K562 (cell line): Measurements from ENCODE around the gene RUVBL1. TPM values are rescaled to one million over a fixed set of nuclear protein-coding genes. Genes with fewer than 3 reads are reported as not detected.
A peak's percentile ranks its signal among the peaks of the same experiment; 100 is the strongest.

Experiments used
- ARID2 ChIP-seq: fragments of 450-650 bp; IDR thresholded peaks from 2 replicates; pipeline ENCODE4 v1.6.1; 2017; ENCODE audit warnings: antibody characterized with exemption, mild to moderate bottlenecking
- DACH1 ChIP-seq: fragments of 450-650 bp; IDR thresholded peaks from 2 replicates; pipeline ENCODE4 v1.6.1; 2018; ENCODE audit not compliant: partially characterized antibody
- ELF4 ChIP-seq: fragments of 450-650 bp; formaldehyde crosslinking; IDR thresholded peaks from 2 replicates; pipeline ENCODE4 v1.4.0; 2022; ENCODE audit warnings: missing genetic modification characterization
- LCOR ChIP-seq: sonication (generic); formaldehyde crosslinking; IDR thresholded peaks from 2 replicates; pipeline ENCODE4 v1.8.0; 2022; ENCODE audit warnings: mild to moderate bottlenecking, missing genetic modification reagents
- MGA ChIP-seq: fragments of 450-650 bp; IDR thresholded peaks from 2 replicates; pipeline ENCODE4 v1.6.1; 2016; ENCODE audit warnings: mild to moderate bottlenecking, moderate library complexity
- ZNF212 ChIP-seq: fragments of 450-650 bp; formaldehyde crosslinking; IDR thresholded peaks from 2 replicates; pipeline ENCODE4 v1.4.0; 2020; ENCODE audit warnings: mild to moderate bottlenecking
- ZNF445 ChIP-seq: fragments of 250-450 bp; sonication (Bioruptor Pico); IDR thresholded peaks from 2 replicates; pipeline ENCODE4 v1.4.0; 2020; ENCODE audit warnings: low read depth, mild to moderate bottlenecking, moderate library complexity
- ZZZ3 ChIP-seq: fragments of 450-650 bp; IDR thresholded peaks from 2 replicates; pipeline ENCODE4 v1.6.1; 2016; ENCODE audit warnings: antibody characterized with exemption, mild to moderate bottlenecking, moderate library complexity
- polyA plus RNA-seq, 8 experiments: library from polyadenylated mRNA; depleted of rRNA in 4 of 8; stranded (reverse) in 5 of 8; unstranded in 3 of 8; fragments of >200 nt; fragmentation: Nextera tagmentation in 2 of 8; fragmentation: Illumina TruSeq in 1 of 8; extraction: Ambion mirVana in 2 of 8; extraction: Trizol in 1 of 8; gene quantifications; 2 replicates each; pipeline versions ENCODE4 v1.2.1 to v1.2.3, GENCODE V29; 2011 to 2014; ENCODE audit warnings: inconsistent platforms in 1 of 8, missing spikeins in 1 of 8
- total RNA-seq, 7 experiments: library from RNA; depleted of rRNA in 6 of 7; stranded (reverse); fragments of >200 nt in 6 of 7; fragmentation: Illumina TruSeq in 2 of 7; extraction: Trizol in 2 of 7; gene quantifications; 2 replicates each; pipeline versions ENCODE4 v1.2.1 to v1.2.3, GENCODE V29; 2011 to 2021; ENCODE audit warnings: low replicate concordance in 1 of 7
- TF ChIP-seq, protein P1 (sequence below), 2 experiments: fragments of 200-800 bp in 1 of 2; sonication (Bioruptor generic) in 1 of 2; sonication (generic) in 1 of 2; formaldehyde crosslinking in 1 of 2; IDR thresholded peaks in 1 of 2; conservative IDR thresholded peaks in 1 of 2; 2 replicates each; pipeline versions ENCODE4 v1.5.0 to v1.6.1; 2016 to 2020; ENCODE audit warnings: missing compliant biosample characterization in 1 of 2, missing genetic modification characterization in 1 of 2, missing genetic modification reagents in 1 of 2
- TF ChIP-seq, protein P2 (sequence below), 3 experiments: fragments of 200-800 bp in 1 of 3; fragments of 250-450 bp in 1 of 3; fragments of 450-650 bp in 1 of 3; sonication (Bioruptor Pico) in 1 of 3; sonication (Bioruptor generic) in 1 of 3; formaldehyde crosslinking in 1 of 3; IDR thresholded peaks; 2 replicates each; pipeline versions ENCODE4 v1.6.1 to v1.8.0; 2016 to 2022; ENCODE audit warnings: mild to moderate bottlenecking in 2 of 3, missing genetic modification characterization in 2 of 3, missing compliant biosample characterization in 1 of 3, moderate library complexity in 1 of 3

The RUVBL1 gene
- total and polyA plus RNA-seq, 9 of the 15 experiments (the other 6 are each of a cell fraction or from before 2014, with no cell fraction given): 20.7 to 147 (median 113) TPM

DNA sequence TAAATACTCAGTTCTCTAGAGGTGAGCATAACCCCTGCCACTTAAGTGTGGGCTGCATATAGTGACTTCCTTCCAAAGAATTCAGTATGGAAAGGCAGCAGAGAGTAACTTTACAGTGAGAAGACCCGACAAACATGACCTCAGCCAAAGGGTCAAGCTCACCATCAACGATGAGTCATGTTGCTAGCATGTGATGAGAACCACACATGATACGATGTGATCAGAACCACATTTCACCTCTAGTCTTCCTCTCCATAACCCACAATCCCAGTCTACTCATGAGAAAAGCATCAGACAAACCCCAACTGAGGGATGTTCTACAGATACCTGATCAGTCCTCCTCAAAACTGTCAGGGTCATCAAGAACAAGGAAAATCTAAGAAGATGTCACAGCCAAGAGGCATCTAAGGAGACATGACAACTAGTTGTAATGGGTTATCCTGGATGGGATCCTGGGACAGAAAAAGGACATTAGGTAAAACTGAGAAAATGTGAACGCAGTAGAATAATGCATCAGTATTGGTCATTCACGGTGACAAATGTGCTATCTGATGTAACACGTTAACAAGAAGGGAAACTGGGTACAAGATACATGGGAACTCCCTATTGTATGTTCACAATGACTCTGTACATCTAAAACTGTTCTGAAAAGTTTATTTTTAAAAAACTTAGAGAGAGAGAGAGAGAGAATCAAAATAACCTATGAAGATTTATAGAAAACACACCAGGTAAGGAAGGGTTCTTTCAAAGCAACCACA is 43.1 kb downstream of the RUVBL1 start (continued):
- TF ChIP-seq MGA (peak; percentile 75), ZZZ3 (no peak), DACH1 (no peak), LCOR (no peak), ZNF212 (CRISPR knock-in tag) (no peak), ARID2 (no peak), ZNF445 (CRISPR knock-in tag) (no peak), ELF4 (CRISPR knock-in tag) (no peak)
- TF ChIP-seq, protein P1, sequence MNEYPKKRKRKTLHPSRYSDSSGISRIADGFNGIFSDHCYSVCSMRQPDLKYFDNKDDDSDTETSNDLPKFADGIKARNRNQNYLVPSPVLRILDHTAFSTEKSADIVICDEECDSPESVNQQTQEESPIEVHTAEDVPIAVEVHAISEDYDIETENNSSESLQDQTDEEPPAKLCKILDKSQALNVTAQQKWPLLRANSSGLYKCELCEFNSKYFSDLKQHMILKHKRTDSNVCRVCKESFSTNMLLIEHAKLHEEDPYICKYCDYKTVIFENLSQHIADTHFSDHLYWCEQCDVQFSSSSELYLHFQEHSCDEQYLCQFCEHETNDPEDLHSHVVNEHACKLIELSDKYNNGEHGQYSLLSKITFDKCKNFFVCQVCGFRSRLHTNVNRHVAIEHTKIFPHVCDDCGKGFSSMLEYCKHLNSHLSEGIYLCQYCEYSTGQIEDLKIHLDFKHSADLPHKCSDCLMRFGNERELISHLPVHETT (CRISPR knock-in tag; conservative IDR thresholded peaks at IDR 0.05 in 1 of 2, IDR thresholded peaks at IDR 0.05 in 1 of 2): peak in 1 of 2 experiments; percentile 68; a peak in 2 of 4 replicates
- TF ChIP-seq, protein P2, sequence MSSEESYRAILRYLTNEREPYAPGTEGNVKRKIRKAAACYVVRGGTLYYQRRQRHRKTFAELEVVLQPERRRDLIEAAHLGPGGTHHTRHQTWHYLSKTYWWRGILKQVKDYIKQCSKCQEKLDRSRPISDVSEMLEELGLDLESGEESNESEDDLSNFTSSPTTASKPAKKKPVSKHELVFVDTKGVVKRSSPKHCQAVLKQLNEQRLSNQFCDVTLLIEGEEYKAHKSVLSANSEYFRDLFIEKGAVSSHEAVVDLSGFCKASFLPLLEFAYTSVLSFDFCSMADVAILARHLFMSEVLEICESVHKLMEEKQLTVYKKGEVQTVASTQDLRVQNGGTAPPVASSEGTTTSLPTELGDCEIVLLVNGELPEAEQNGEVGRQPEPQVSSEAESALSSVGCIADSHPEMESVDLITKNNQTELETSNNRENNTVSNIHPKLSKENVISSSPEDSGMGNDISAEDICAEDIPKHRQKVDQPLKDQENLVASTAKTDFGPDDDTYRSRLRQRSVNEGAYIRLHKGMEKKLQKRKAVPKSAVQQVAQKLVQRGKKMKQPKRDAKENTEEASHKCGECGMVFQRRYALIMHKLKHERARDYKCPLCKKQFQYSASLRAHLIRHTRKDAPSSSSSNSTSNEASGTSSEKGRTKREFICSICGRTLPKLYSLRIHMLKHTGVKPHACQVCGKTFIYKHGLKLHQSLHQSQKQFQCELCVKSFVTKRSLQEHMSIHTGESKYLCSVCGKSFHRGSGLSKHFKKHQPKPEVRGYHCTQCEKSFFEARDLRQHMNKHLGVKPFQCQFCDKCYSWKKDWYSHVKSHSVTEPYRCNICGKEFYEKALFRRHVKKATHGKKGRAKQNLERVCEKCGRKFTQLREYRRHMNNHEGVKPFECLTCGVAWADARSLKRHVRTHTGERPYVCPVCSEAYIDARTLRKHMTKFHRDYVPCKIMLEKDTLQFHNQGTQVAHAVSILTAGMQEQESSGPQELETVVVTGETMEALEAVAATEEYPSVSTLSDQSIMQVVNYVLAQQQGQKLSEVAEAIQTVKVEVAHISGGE (CRISPR knock-in tag; IDR thresholded peaks at IDR 0.05): no peak
